NCI-H1092 treated with DMSO at 0.1 percent for 48 hours (cell line): ENCODE results near the gene IZUMO2.
"Not testable (repeated sequence)": the region's sequence is repeated elsewhere in the genome, so short reads cannot be mapped to it uniquely, and the experiment has no call there.

Experiments
- DNase-seq: peaks from one replicate; lab custom pipeline; 2025; lab: John Stamatoyannopoulos, UW

Gene IZUMO2

GRCh38 chr19:50184196-50184595 lies 21.1 kb upstream of the IZUMO2 start:
- no peak for DNase-seq

GRCh38 chr19:50181121-50181520 lies 18.0 kb upstream of the IZUMO2 start:
- no peak for DNase-seq

- no peak for DNase-seq
Measured at GRCh38 chr19:50178859-50179537, 15.9 kb upstream of the IZUMO2 start.

- no peak for DNase-seq
Measured at GRCh38 chr19:50178320-50178719, 15.2 kb upstream of the IZUMO2 start.

- DNase-seq = no peak
Measured at GRCh38 chr19:50176775-50177174, 13.7 kb upstream of the IZUMO2 start.

- DNase-seq = no peak
Measured at GRCh38 chr19:50175924-50176323, 12.8 kb upstream of the IZUMO2 start.

GRCh38 chr19:50174100-50174793 lies 11.2 kb upstream of the IZUMO2 start:
- no peak for DNase-seq

GRCh38 chr19:50173127-50173526 lies 10.0 kb upstream of the IZUMO2 start:
- no peak for DNase-seq

- DNase-seq = no peak
Measured at GRCh38 chr19:50172726-50173125, 9.6 kb upstream of the IZUMO2 start.

GRCh38 chr19:50171752-50172151 lies 8.7 kb upstream of the IZUMO2 start:
- DNase-seq = no peak

GRCh38 chr19:50167314-50167721 lies 4.2 kb upstream of the IZUMO2 start:
- no peak for DNase-seq

GRCh38 chr19:50159078-50159477 lies 4.0 kb downstream of the IZUMO2 start:
- DNase-seq = no peak

GRCh38 chr19:50158577-50158976 lies 4.5 kb downstream of the IZUMO2 start:
- no peak for DNase-seq

GRCh38 chr19:50155520-50156109 lies 7.5 kb downstream of the IZUMO2 start:
- DNase-seq = no peak

- DNase-seq = no peak
Measured at GRCh38 chr19:50154529-50154928, 8.6 kb downstream of the IZUMO2 start.

- no peak for DNase-seq
Measured at GRCh38 chr19:50152578-50152977, 10.5 kb downstream of the IZUMO2 start.

- no peak for DNase-seq
Measured at GRCh38 chr19:50148528-50148927, 14.6 kb downstream of the IZUMO2 start.

- peak; percentile 42 for DNase-seq
Measured at GRCh38 chr19:50147462-50148423, 15.3 kb downstream of the IZUMO2 start.

GRCh38 chr19:50141921-50142320 lies 21.2 kb downstream of the IZUMO2 start:
- DNase-seq = not testable (repeated sequence)

- DNase-seq = not testable (repeated sequence)
Measured at GRCh38 chr19:50140118-50140845, 22.8 kb downstream of the IZUMO2 start.

GRCh38 chr19:50136603-50137365 lies 26.3 kb downstream of the IZUMO2 start:
- not testable (repeated sequence) for DNase-seq
